ENCODE data around the gene RNF212. TPM values are rescaled to one million over a fixed set of nuclear protein-coding genes. Genes with fewer than 3 reads are reported as not detected.
A peak's percentile ranks its signal among the peaks of the same experiment; 100 is the strongest.
"Not testable (repeated sequence)": the region's sequence is repeated elsewhere in the genome, so short reads cannot be mapped to it uniquely, and the experiment has no call there.

Gene RNF212, protein sequence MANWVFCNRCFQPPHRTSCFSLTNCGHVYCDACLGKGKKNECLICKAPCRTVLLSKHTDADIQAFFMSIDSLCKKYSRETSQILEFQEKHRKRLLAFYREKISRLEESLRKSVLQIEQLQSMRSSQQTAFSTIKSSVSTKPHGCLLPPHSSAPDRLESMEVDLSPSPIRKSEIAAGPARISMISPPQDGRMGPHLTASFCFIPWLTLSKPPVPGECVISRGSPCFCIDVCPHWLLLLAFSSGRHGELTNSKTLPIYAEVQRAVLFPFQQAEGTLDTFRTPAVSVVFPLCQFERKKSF
- not detected in 2 replicates for total RNA-seq (2014; rRNA removed; shearing (Covaris generic))
- 0.59 and 0.64 TPM in 2 replicates for polyA plus RNA-seq (2015; cell fraction: cytosol; rRNA removed)
- 0.50 and 2.2 TPM in 2 replicates for polyA plus RNA-seq (2015; cell fraction: nucleus; rRNA removed)

DNA sequence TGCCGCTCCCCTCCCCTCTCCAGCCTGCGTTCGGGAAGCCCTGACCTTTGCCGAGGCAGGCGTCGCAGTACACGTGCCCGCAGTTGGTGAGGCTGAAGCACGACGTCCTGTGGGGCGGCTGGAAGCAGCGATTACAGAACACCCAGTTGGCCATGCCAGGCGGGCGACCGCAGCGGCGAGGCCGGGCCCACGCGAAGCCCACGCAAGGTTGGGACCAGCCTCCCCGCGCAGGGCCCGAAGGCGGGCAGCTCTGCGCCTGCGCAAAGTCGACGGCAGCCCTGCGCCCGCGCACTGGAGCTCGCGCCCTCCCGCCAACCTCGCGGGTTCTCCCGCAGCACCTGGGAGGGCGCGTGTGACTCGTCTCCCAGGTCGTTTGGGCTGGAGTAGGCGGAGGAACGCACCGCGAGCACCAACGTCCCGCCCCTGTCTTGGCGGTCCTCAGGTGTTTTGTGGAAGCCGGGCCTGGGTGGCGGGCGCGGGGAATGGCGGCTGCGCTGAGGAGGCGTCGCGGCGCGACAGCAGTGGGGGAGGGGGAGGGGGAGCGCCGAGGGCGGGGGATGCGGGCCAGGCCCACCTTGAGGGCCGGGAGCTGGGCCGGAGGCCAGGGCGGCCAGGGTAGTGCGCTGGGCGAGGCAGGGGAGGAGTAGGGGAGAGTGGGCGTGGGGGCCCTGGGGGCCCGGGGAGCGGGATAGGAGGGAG lies at the start of gene RNF212:
Gene RNF212, minus strand, starts transcription at position 254 of the 699 bp plus-strand sequence. Its CDS starts 100 bp downstream, at position 154.
- DNase-seq (ENCODE audit: low read depth) = no peak

DNA sequence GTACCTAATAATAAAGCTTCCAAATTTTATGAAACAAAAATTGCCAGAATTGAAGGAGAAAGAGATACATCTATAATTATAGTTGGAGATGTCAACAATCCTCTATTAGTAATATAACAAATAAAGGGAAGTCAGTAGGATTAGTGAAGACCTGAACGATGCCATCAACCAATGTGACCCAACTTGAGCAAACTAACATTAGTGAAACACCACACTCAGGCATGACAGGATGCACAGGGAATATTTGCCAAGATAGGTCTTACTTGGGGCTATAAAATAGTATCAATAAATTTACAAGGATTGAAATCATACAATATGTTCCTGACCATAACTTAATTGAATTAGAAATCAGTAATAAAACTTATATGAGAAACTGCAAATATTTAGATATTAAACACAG lies 47.0 kb upstream of the RNF212 start:
- DNase-seq (ENCODE audit: low read depth) = no peak

DNA sequence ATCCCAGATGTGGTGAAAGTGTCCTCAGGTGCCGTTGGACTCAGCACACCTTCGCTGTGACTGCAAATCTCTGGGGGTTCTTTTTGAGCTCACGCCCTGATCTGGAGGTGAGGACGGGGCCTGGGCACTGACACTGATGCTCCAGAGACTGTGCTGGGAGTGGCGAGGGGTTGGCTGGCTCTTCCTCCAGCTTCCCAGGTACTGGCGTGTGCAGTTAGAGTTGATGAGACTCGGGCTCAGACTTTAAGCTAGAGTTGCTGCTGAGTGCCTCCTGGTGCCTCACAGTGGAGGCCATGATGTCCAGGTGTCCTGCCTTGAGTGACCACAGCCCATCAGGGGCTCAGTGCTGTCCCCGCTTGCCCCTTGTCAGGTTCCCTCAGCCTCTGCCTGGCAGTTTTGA lies 42.7 kb upstream of the RNF212 start:
- no peak for DNase-seq (ENCODE audit: low read depth)

DNA sequence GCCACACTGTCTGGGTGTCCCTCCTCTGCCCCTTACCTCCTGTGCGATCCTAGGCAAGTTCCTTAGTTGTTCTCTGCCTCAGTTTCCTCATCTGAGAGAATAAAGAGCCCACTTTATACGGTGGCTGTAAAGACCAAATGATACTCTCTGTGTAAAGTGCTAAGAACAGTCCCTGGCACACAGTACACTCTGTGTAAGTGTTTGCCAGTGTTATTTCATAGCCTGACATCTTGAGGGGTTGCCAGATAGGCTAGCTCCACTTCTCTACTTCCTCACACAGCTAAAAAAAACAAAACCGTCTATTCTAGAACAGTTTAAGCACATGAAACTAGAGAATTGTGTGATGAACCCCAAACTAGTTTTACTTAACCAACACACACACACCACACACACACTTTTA lies 42.0 kb upstream of the RNF212 start:
- DNase-seq (ENCODE audit: low read depth) = no peak

DNA sequence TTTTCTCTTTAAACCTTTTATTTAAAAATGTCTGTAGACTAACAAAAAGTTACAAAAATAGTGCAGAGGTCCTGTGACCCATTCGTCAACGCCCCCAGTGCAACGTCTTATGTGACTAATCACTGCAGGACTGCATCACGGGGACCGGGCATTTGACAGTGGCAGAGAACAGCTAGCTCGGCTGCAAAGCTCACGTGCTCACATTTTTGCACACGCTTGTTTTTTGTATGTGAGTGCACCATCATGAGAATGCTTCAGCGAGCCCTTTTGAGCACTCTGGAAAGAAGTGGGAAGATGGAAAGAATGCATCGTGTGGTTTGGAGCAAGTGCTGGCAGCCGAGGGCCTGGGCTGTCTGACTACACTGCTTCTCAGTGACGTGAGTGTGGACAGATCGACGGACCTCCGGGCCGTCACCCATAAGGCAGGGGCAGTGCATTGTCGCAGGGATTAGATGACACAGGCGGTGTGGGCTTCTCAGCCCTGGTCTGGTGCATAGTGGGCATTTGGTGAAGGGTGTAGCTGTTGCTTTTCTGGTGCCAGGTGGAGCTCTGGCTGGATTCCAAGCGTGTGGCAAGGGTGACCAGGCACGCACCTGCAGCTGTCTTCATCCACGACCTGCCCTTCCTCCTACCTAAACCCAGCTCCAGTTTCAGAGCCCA lies 41.3 kb upstream of the RNF212 start:
- no peak for DNase-seq (ENCODE audit: low read depth)

DNA sequence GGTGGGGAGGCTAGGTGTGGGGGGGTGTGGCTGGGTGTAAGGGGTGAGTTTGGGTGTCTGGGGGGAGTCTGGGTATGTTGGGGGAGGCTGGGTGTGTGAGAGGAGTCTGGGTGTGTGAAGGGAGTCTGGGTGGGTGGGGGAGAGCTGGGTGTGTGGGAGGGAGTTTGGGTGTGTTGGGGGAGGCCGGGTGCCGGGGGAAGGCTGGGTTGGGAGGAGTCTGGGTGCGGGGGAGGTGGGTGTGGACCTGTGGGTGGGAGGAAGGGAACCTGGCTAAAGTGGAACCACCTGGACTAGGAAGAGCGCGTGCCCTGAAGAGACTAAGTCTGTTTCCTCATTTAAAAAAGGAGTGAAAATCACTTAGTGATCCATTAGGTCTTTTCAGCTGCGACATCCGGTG lies 40.8 kb upstream of the RNF212 start:
- no peak for DNase-seq (ENCODE audit: low read depth)

DNA sequence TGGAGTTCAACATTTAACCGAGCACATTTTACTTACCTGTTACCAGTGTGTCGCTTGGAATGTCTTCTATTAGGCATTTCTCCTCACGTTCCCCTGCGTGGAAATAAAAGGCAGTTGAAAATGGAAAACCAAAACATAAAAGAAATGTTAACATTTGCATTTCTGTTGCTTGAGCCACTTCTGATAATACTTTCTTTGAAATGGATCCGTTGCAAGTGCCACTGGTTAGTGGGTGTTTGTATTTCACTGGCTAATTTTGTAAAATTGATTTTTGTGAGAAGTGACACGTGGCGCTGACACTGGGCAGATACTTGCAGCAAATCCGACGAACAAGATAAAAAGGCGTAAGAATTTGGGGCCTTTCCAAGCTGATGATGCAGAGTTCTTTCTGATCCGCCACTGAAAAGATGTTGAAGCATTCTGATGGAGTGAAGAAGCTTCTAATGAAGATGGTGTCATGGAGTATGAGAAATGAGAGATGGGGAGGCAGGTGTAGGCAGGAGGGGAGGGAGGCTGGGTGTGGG lies 40.3 kb upstream of the RNF212 start:
- DNase-seq (ENCODE audit: low read depth) = no peak

DNA sequence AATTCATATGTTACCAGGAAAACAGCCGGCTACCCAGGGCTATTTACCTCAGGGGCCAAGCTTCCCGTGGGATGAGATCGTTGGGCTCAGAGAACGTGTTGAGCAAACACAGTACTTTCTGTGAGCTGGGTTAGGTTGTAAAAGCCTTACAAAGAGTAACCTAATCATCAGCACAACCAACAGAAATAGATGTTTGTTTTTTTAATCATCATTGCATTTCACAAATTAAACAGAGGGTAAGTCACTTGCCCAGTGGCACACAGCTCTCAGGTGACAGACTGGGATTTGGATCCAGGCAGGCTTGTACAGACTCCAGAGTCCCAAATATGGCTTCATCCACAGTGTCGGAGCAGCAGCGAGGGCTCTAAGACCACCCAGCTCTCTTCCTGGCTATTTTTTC lies 38.9 kb upstream of the RNF212 start:
- DNase-seq (ENCODE audit: low read depth) = no peak

DNA sequence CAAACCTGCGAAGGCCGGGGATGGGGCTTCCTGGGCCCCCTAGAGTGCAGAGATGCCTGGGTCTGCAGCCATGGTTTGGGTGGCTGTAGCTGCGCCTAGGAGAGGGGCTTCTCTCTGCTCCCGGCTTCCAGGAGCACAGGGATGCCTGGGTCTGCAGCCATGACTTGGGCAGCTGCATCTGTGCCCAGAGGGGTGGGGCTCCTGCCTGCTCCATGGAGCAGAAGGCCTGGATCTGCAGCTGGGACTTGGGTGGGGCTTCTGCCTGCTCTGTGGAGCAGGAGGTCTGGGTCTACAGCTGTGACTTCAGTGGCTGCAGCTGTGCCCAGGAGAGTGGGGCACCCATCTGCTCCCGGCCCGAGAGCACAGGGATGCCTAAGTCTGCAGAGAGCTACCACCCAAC lies 38.2 kb upstream of the RNF212 start:
- no peak for DNase-seq (ENCODE audit: low read depth)

DNA sequence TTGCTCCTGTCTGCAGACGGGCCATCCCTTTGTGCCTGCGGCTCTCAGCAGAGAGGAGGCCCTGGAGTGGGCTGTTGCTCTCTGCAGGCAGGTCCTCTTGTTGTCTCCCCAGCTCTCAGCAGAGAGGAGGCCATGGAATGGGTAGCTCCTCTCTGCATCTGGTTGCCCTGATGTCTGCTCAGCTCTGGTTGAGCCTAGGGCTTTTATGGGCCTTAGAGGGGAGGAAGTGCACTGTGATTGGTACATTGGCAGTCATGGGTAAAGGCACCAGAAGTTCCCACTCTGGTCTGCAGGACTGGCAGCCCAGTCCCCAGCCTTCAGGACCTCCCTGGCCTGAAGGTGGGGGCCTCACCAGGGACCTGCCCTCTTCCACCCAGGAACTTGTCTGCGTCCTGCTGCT lies 37.5 kb upstream of the RNF212 start:
- no peak for DNase-seq (ENCODE audit: low read depth)

DNA sequence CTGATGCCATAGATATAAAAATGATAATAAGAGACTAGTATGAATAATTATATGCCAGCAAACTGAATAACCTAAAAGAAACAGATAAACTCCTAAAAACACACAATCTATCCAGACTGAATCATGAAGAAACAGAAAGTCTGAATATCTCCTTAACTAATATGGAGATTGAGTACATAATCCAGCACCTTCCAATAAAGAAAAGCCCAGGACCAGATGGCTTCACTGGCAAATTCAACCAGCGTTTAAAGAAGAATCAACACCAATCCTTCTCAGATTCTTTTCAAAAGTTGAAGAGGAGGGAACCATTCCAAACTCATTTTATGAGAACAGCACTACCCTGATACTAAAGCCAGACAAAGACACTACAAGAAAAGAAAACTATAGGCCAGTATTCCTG lies 26.5 kb upstream of the RNF212 start:
- DNase-seq (ENCODE audit: low read depth) = no peak

DNA sequence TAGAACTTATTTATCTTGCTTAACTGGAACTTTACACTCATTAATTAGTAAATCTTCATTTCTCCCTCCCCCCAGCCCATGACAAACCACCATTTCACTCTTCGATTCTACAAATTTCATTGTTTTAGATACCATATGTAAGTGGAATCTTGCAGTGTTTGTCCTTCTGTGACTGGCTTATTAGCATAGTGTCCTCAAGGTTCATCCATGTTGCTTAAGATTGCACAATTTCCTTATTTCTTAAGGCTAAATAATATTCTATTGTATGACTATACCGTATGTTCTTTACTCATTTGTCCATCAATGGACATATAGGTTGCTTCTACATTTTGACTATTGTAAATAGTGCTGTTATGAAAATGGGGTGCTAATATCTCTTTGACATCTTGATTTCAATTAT lies 24.5 kb upstream of the RNF212 start:
- DNase-seq (ENCODE audit: low read depth) = no peak

DNA sequence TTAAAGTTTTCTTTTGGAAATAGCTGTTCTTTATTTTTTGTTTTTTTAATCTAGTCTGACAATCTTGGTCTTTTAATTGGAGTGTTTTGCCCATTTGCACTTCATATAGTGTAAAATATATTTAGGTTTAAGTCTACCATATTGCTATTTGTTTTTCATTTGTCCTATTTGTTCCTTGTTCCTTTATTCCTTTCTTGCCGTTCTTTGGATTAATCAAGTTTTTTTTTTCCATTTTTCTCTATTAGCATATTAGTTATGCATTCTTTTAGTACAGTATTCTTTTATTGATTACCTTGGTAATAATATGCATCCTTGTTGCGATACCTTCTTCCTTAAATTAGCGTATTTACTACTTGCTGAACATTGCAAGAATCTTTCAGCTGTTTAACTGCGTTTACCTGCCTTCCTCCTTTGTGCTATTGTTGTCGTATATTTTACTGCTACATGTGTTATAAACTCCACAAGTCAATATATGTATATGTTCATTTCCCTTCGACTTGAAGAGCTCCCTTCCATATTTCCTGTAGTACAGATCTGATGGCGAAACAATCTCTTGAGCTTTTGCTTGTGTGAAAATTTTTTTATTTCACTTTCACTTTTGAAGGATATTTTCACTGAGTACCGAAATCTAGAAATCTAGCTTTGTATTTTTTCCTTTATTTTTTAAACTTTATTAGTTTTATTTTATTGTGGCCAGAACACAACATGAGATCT lies 23.9 kb upstream of the RNF212 start:
- DNase-seq (ENCODE audit: low read depth) = no peak

DNA sequence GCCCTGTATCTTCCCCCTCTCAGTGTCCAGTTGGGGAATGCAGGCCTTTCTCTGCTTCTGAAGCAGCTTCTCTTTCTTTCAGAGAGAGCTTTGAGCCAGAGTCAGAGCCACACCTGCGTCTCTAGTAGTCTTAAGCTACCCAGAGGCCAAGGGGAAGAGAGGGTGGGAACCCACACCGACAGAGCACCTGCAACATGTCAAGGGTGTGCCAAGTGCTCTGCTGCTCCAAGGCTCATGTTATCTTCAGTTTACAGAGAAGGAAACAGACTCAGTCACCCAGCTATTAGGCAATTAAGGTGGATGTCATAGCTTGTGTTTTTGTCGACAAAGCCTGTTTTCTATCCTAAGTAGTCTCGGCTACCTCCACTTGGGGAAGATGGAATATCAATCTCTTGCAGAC lies 22.7 kb upstream of the RNF212 start:
- no peak for DNase-seq (ENCODE audit: low read depth)

DNA sequence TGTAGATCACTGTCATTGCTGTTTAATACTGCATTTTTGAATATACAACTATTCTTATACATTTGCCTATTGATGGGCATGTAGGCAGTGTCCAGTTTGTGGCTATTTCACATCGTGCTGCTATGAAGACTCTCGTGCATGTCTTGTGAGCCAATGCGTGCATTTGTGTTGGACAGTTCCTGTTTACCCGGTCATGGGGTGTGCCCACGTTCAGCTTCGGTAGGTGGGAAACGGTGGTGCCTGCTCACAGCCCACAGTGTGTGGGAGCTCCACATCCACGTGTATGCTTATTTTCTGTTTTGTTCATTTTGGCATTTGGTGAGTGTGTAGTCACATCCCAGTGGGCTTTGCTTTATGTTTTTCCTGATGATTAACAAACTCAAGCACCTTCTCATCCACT lies 19.7 kb upstream of the RNF212 start:
- DNase-seq (ENCODE audit: low read depth) = no peak

DNA sequence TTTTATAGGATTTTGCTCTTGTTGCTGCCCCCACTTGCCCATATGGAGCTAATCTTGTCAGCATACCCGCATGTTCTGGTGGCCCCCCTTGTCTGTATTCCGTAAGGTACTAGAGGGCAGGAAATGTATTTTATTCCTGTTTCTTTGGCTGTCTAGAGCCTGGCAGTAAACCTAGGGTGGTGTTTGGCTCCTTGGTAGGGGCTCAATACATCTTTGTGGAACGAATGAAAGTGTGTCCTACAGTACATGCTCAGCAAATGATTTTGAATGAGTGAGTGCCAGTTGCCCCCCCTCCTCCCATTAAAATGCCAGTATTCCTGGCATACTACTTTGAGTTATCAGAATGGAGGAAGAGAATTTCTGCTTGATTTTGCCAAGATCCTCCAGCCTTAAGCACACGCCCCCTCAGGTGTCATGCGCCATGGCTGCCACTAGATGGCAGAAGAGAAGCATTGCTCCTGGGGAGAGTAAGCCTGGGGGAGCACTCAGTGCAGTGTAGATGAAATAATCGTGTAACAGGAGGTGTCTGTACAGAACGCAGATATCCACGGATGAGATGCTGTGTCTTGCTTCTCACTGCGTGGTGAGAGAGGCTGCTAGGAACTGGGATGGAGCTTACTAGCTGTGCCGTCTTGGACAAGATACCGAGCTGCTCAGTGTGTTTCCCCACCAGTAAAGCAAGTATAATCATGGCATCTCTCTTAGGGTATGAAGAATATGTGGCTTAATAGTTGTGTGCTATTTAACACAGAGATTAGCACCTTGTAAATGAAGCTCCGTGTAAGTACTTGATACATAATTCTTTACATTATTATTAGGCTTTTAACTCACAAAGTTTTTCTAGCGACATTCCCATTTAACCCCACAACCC lies 17.2 kb upstream of the RNF212 start:
- DNase-seq (ENCODE audit: low read depth) = peak; percentile 66

DNA sequence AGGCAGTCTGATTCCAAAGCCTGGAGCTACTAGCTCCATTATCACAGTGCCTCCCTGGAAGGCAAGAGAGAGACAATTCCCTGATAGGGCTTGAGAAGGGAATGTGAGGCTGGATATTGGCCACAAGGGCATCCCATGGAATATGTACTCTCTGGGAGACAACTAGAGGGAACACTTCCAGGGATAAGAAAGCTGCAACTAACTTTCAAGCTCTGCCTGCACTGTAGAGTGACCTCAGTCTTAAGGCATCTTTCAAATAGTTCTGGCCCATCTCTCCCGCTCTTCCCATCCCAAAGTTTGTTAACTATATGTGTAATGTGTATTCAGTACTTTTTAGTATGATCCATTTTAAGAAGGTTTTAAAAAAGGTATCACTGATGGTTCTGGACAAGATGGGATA lies 13.1 kb upstream of the RNF212 start:
- no peak for DNase-seq (ENCODE audit: low read depth)

DNA sequence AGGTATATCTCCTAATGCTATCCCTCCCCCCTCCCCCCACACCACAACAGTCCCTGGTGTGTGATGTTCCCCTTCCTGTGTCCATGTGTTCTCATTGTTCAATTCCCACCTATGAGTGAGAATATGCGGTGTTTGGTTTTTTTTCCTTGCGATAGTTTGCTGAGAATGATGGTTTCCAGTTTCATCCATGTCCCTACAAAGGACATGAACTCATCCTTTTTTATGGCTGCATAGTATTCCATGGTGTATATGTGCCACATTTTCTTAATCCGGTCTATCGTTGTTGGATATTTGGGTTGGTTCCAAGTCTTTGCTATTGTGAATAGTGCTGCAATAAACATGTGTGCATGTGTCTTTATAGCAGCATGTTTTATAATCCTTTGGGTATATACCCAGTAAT lies 12.1 kb upstream of the RNF212 start:
- DNase-seq (ENCODE audit: low read depth) = not testable (repeated sequence)

DNA sequence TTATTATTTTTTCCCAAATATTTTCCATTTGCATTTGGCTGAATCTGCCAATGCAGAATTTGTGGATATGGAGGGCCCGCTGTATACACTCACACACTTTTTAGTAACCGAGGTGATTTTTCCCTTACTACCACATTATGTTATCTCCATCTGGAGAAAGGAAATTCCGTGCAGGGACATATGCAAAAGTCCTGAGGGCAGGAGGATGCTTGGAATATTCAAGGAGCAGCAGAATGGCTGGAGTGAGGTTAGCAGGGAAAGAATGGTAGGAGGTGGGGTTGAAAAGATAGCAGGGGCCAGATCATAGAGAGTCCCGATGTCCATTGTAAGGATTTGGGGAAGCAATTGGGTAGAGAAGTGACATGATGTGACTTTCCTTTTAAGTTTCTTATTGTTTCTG lies 11.5 kb upstream of the RNF212 start:
- DNase-seq (ENCODE audit: low read depth) = no peak

DNA sequence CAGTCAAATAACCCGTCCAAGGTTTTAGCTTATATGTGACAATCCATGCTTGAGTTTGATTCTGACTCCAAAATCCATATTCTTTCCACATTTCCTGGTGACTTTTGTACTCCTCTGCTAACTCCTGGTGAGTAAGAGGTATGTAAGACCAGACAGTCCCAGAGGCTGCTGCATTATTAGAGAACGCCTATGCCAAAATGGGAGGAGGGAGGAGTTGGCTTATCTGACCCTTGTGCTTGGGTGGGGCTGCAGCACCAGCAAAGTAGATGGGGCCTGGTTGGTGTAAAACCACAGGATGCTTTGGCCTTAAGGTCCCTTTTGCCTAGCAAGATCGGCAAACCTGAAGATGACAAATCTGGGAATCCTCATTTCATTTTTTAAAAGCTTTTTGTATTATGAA lies 9.1 kb upstream of the RNF212 start:
- DNase-seq (ENCODE audit: low read depth) = no peak

DNA sequence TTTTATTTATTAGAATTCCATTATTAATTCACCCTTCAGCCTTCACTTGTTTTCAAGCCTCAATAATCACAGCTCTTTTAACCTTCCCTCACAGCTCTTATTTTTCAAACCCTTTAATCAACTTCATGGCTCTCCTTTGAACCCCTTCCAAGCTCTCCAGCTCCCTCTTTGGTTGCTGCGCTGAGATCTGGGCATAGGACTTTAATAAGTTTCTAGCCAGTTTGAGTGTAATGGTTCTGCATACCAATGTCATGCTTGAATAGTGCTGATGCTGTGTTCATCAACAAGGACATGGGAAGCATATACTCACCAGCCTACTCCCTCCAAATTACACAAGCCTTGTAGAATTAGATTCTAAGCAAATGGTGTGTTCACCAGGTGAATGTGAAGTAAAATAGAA lies 3.5 kb upstream of the RNF212 start:
- no peak for DNase-seq (ENCODE audit: low read depth)

Data from HT1080 (cell line).